ENCODE results near the gene SUMO4.

- TF ChIP-seq CTCF (IDR thresholded peaks at IDR 0.05) (no peak), EZH2 (IDR thresholded peaks at IDR 0.05; ENCODE audit: borderline replicate concordance, insufficient read depth, low read depth, low read length, poor library complexity, severe bottlenecking) (no peak)
These were observed 19.8 kb downstream of the SUMO4 start for GRCh38 chr6:149419696-149420404.
